Measurements from ENCODE around the gene PIP5K1C. TPM values are rescaled to one million over a fixed set of nuclear protein-coding genes. Genes with fewer than 3 reads are reported as not detected.
A peak's percentile ranks its signal among the peaks of the same experiment; 100 is the strongest.

The PIP5K1C gene
- total RNA-seq, 1 experiment from 2014 or later: 26.9 TPM

GRCh38 chr19:3606174-3606689 is 94.0 kb downstream of the PIP5K1C start:
- ChIA-PET CTCF (no interaction called here), RAD21 (ENCODE audit: low non-redundant PET in 1 of 2, low total read pairs in 2 of 2, uncharacterized antibody in 2 of 2, unreplicated experiment in 2 of 2) (no interaction called here), POLR2A (no interaction called here)
- Histone ChIP-seq H3K4me2 (ENCODE audit: low read length) (peak overlapping the region; percentile 83), H4K20me1 (ENCODE audit: insufficient read depth) (no peaks in the 10 kb centered on the region), H3K9me3 (ENCODE audit: control insufficient read depth in 1 of 2, insufficient read depth in 1 of 2, low read depth in 1 of 2, low read length in 2 of 2) (no peaks in the 10 kb centered on the region), H3K27ac (ENCODE audit: low read depth, low read length) (peak overlapping the region; percentile 79; the same call in 1 of the 2 replicates), H2AFZ (ENCODE audit: low read depth, low read length, poor library complexity, severe bottlenecking) (no peak overlapping the region), H3K79me2 (ENCODE audit: insufficient read depth, low read length) (no peaks in the 10 kb centered on the region), H3K9me2 (ENCODE audit: insufficient read depth) (no peaks in the 10 kb centered on the region), H3K9ac (ENCODE audit: low read length) (peak overlapping the region; percentile 67), H3K36me3 (ENCODE audit: control insufficient read depth in 1 of 2, insufficient read depth in 2 of 2, low read length in 2 of 2) (no peaks in the 10 kb centered on the region; a peak in 1 of 4 replicates), H3K27me3 (ENCODE audit: insufficient read depth, low read length) (no peaks in the 10 kb centered on the region), H3K4me3 (replicated peaks in 1 of 2; ENCODE audit: low read depth in 1 of 2, low read length in 2 of 2) (peak overlapping the region; percentile 64 to 67), H3K4me1 (ENCODE audit: control insufficient read depth in 1 of 2, insufficient read depth in 2 of 2, low read length in 2 of 2) (peaks cover 13 to 28% of the 10 kb centered on the region in 2 experiments)
- DNase-seq (ENCODE audit: low read depth, low spot score) (peak; percentile 10), ATAC-seq (peak; percentile 82)
- TF ChIP-seq, protein P1, sequence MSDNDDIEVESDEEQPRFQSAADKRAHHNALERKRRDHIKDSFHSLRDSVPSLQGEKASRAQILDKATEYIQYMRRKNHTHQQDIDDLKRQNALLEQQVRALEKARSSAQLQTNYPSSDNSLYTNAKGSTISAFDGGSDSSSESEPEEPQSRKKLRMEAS (IDR thresholded peaks at IDR 0.05): peak; percentile 78; the same call in 1 of the 2 replicates
- TF ChIP-seq SIN3A (IDR thresholded peaks at IDR 0.05; ENCODE audit: low read depth) (peak; percentile 65; the same call in 1 of the 2 replicates), ZBTB33 (IDR thresholded peaks at IDR 0.05; ENCODE audit: extremely low read depth, insufficient replicate concordance, low read length) (peak; percentile 15), JUND (IDR thresholded peaks at IDR 0.05) (no peak), TCF7L2 (IDR thresholded peaks at IDR 0.05; ENCODE audit: borderline replicate concordance, extremely low read depth, insufficient read depth, insufficient read length) (peak; percentile 47)
- intact Hi-C loops (cut with micrococcal nuclease): no loop called here
- no TSS peak for BruUV-seq (replicated peaks)

DNA sequence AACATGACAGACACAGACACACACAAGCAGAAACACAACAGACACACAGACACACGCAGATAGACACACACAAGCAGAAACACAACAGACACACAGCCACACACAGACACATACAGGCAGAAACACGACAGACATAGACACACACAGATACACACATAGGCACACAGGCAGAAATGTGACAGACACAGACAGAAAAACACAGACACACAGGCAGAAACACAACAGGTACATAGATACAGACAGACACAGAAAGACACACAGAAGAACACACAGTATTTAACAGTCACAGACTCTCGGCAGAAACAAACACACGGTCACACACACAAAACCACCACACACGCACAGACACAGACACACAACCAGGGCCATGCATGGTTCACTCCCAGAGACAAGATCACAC is 94.5 kb downstream of the PIP5K1C start:
- Histone ChIP-seq H3K9me2 (ENCODE audit: insufficient read depth) (no peaks in the 10 kb centered on the region), H3K9me3 (ENCODE audit: control insufficient read depth in 1 of 2, insufficient read depth in 1 of 2, low read depth in 1 of 2, low read length in 2 of 2) (no peaks in the 10 kb centered on the region), H3K79me2 (ENCODE audit: insufficient read depth, low read length) (no peaks in the 10 kb centered on the region), H3K27ac (ENCODE audit: low read depth, low read length) (peak overlapping the region; percentile 79; the same call in 1 of the 2 replicates), H3K4me1 (ENCODE audit: control insufficient read depth in 1 of 2, insufficient read depth in 2 of 2, low read length in 2 of 2) (peaks cover 13 to 28% of the 10 kb centered on the region in 2 experiments), H3K27me3 (ENCODE audit: insufficient read depth, low read length) (no peaks in the 10 kb centered on the region), H3K4me2 (ENCODE audit: low read length) (peak overlapping the region; percentile 83), H3K36me3 (ENCODE audit: control insufficient read depth in 1 of 2, insufficient read depth in 2 of 2, low read length in 2 of 2) (no peaks in the 10 kb centered on the region), H4K20me1 (ENCODE audit: insufficient read depth) (no peaks in the 10 kb centered on the region), H3K9ac (ENCODE audit: low read length) (peak overlapping the region; percentile 67), H2AFZ (ENCODE audit: low read depth, low read length, poor library complexity, severe bottlenecking) (no peak overlapping the region), H3K4me3 (replicated peaks in 1 of 2; ENCODE audit: low read depth in 1 of 2, low read length in 2 of 2) (peak overlapping the region; percentile 64 to 67)
- intact Hi-C loops (cut with micrococcal nuclease): no loop called here
- BruUV-seq (replicated peaks): no TSS peak
- no peak for DNase-seq (ENCODE audit: low read depth, low spot score)
- ChIA-PET POLR2A (no interaction called here), CTCF (no interaction called here), RAD21 (ENCODE audit: low non-redundant PET in 1 of 2, low total read pairs in 2 of 2, uncharacterized antibody in 2 of 2, unreplicated experiment in 2 of 2) (no interaction called here)
- TF ChIP-seq SP1 (IDR thresholded peaks at IDR 0.05; ENCODE audit: low read depth) (no peak), POLR2A (IDR thresholded peaks at IDR 0.05; ENCODE audit: borderline replicate concordance, extremely low read depth, insufficient read depth, insufficient read length) (no peak), SIN3A (IDR thresholded peaks at IDR 0.05; ENCODE audit: low read depth) (no peak), POLR2AphosphoS5 (IDR thresholded peaks at IDR 0.05; ENCODE audit: low read depth, low read length) (no peak), ZBTB33 (IDR thresholded peaks at IDR 0.05; ENCODE audit: extremely low read depth, insufficient replicate concordance, low read length) (no peak), RAD21 (IDR thresholded peaks at IDR 0.05; ENCODE audit: low read depth) (no peak), ZNF274 (IDR thresholded peaks at IDR 0.05; ENCODE audit: low read depth, low read length) (no peak), SRF (IDR thresholded peaks at IDR 0.05; ENCODE audit: low read depth) (no peak), EZH2 (IDR thresholded peaks at IDR 0.05) (no peak), ZFX (IDR thresholded peaks at IDR 0.05) (no peak), CEBPB (IDR thresholded peaks at IDR 0.05; ENCODE audit: low read depth) (no peak), TCF7L2 (IDR thresholded peaks at IDR 0.05; ENCODE audit: borderline replicate concordance, extremely low read depth, insufficient read depth, insufficient read length) (no peak), EZH2phosphoT487 (IDR thresholded peaks at IDR 0.05; ENCODE audit: borderline replicate concordance) (no peak)
- TF ChIP-seq, protein P1 (IDR thresholded peaks at IDR 0.05): no peak
- ATAC-seq: peak; percentile 1; the same call in 1 of the 2 replicates
